Pancreas (tissue), 10 donors: ENCODE data around the gene SLC25A40. TPM values are rescaled to one million over a fixed set of nuclear protein-coding genes. Genes with fewer than 3 reads are reported as not detected.
"Not testable (repeated sequence)": the region's sequence is repeated elsewhere in the genome, so short reads cannot be mapped to it uniquely, and the experiment has no call there.

Source experiments
- ATAC-seq, 4 donors: fragments of 200-7000 bp; cut with Tn5 transposase; one replicate each; pipeline versions ENCODE4 v1.8.0 to v1.9.1; 2020; ENCODE audit warnings: mild to moderate bottlenecking in 4 of 4, moderate library complexity in 4 of 4
- DNase-seq, 6 donors: peaks; one replicate each; pipeline ENCODE4 v3.0.0-alpha.2; 2020
- FAIRE-seq: peaks from 2 replicates; lab custom pipeline; 2012; peaks lifted over from hg19 to GRCh38; lab: Jason Lieb, UNC
- H3K27ac ChIP-seq, 4 donors: fragments of 200-600 bp; sonication (generic); 1 replicate in 3 of 4; 2 replicates in 1 of 4; pipeline versions ENCODE4 v1.5.0 to v1.8.0; 2020
- H3K27me3 ChIP-seq, 4 donors: fragments of 200-600 bp; one replicate each; pipeline ENCODE4 v1.8.0; 2021
- H3K36me3 ChIP-seq, 3 donors: fragments of 200-600 bp; sonication (generic) in 1 of 3; one replicate each; pipeline versions ENCODE4 v1.5.0 to v1.8.0; 2020 to 2021
- H3K4me1 ChIP-seq, 3 donors: fragments of 200-600 bp; one replicate each; pipeline ENCODE4 v1.8.0; 2021
- H3K4me3 ChIP-seq, 4 donors: fragments of 200-600 bp; sonication (generic) in 2 of 4; one replicate each; pipeline versions ENCODE4 v1.5.0 to v1.8.0; 2020 to 2021
- H3K9me3 ChIP-seq, 4 donors: fragments of 200-600 bp; one replicate each; pipeline ENCODE4 v1.8.0; 2021
- WGBS, 2 donors: extraction: QIAGEN DNeasy Blood & Tissue Kit; methylation state at CpG; one replicate each; pipeline ENCODE4 v1.1.7; 2013; 5-methylcytosine and 5-hydroxymethylcytosine counted together
- intact Hi-C, 3 donors: fragments of 100-400 bp; cut with DNase I; formaldehyde crosslinking; loops; one replicate each; pipeline versions ENCODE4 v1.11.1 to v1.14.2; 2022
- polyA plus RNA-seq, 2 donors: library from polyadenylated mRNA; stranded (reverse); fragments of 200-250 nt; gene quantifications; one replicate each; pipeline ENCODE4 v1.2.3, GENCODE V29; 2013
- total RNA-seq, 6 donors: library from RNA; stranded (reverse); fragmentation: NEBNext Ultra II Directional in 4 of 6; extraction: Animal tissue kit (Norgen Biotek cat#: 25700) in 4 of 6; gene quantifications; one replicate each; pipeline versions ENCODE4 v1.2.1 to v1.2.4, GENCODE V29; 2021 to 2023
- TF ChIP-seq, protein P1 (sequence below), 4 donors: fragments of 200-600 bp; sonication (generic) in 3 of 4; IDR thresholded peaks; one replicate each; pipeline versions ENCODE4 v1.5.0 to v1.8.0; 2021; ENCODE audit warnings: antibody characterized with exemption in 4 of 4
- donor health status: healthy with polysubstance abuse.
- donor health status: DM: no; HTN: no; CAD: no; lungs with moderate emphysema.
- donor health status: DM: no; HTN: no; CAD: no.
- donor health status: control.
- donor health status: control.
- donor health status: Bipolar disorder and iron deficiency.
- donor health status: DM: yes; HTN: yes; CAD: no.
- donor health status: DM: no; HTN: no; CAD: no.
- donor health status: DM: no; HTN: no; CAD: no.
- donor health status: DM: yes; HTN: yes; CAD: no.

Gene SLC25A40
- total and polyA plus RNA-seq, 8 donors: 2.7 to 13.1 (median 7.6) TPM

GRCh38 chr7:87912121-87912520 lies 36.0 kb upstream of the SLC25A40 start:
- FAIRE-seq (no peak), DNase-seq (no peak), ATAC-seq (no peak)
- no peak overlapping the region for H3K4me3 ChIP-seq
- H3K27ac ChIP-seq: no peak overlapping the region
- no peaks in the 10 kb centered on the region for H3K9me3 ChIP-seq
- intact Hi-C loops: no loop called here
- WGBS, 2 donors: 80 to 86% methylated on average over 4 of the region's 4 CpGs
- no peaks in the 10 kb centered on the region for H3K27me3 ChIP-seq
- TF ChIP-seq, protein P1, sequence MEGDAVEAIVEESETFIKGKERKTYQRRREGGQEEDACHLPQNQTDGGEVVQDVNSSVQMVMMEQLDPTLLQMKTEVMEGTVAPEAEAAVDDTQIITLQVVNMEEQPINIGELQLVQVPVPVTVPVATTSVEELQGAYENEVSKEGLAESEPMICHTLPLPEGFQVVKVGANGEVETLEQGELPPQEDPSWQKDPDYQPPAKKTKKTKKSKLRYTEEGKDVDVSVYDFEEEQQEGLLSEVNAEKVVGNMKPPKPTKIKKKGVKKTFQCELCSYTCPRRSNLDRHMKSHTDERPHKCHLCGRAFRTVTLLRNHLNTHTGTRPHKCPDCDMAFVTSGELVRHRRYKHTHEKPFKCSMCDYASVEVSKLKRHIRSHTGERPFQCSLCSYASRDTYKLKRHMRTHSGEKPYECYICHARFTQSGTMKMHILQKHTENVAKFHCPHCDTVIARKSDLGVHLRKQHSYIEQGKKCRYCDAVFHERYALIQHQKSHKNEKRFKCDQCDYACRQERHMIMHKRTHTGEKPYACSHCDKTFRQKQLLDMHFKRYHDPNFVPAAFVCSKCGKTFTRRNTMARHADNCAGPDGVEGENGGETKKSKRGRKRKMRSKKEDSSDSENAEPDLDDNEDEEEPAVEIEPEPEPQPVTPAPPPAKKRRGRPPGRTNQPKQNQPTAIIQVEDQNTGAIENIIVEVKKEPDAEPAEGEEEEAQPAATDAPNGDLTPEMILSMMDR (IDR thresholded peaks at IDR 0.05): no peak
- H3K36me3 ChIP-seq: no peaks in the 10 kb centered on the region
- H3K4me1 ChIP-seq: no peaks in the 10 kb centered on the region

GRCh38 chr7:87908814-87909213 lies 32.7 kb upstream of the SLC25A40 start:
- WGBS, 2 donors: 98 to 99% methylated on average over 4 of the region's 4 CpGs
- H3K4me1 ChIP-seq: peaks cover 0 to 11% (median 0%) of the 10 kb centered on the region in 3 donors
- H3K27me3 ChIP-seq, ATAC-seq, H3K4me3 ChIP-seq, DNase-seq, H3K27ac ChIP-seq, FAIRE-seq, intact Hi-C loops, H3K36me3 ChIP-seq, H3K9me3 ChIP-seq: not testable (repeated sequence)

DNA sequence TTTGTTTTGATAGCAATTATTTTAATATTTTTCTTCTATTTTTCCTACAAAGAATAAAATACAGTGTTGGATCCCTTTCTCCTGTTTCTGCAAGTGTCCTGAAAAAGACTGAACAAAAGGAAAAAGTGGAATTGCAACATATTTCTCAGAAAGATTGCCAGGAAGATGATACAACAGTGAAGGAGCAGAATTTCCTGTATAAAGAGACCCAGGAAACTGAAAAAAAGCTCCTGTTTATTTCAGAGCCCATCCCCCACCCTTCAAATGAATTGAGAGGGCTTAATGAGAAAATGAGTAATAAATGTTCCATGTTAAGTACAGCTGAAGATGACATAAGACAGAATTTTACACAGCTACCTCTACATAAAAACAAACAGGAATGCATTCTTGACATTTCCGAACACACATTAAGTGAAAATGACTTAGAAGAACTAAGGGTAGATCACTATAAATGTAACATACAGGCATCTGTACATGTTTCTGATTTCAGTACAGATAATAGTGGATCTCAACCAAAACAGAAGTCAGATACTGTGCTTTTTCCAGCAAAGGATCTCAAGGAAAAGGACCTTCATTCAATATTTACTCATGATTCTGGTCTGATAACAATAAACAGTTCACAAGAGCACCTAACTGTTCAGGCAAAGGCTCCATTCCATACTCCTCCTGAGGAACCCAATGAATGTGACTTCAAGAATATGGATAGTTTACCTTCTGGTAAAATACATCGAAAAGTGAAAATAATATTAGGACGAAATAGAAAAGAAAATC lies 31.2 kb upstream of the SLC25A40 start:
- FAIRE-seq: peak; percentile 17
- 91 to 95% methylated on average over 3 of the region's 3 CpGs for WGBS, 2 donors
- H3K36me3 ChIP-seq, H3K27ac ChIP-seq, ATAC-seq, DNase-seq, H3K27me3 ChIP-seq, H3K4me3 ChIP-seq, intact Hi-C loops, H3K9me3 ChIP-seq: not testable (repeated sequence)
- H3K4me1 ChIP-seq: peaks cover 0 to 11% (median 0%) of the 10 kb centered on the region in 3 donors

GRCh38 chr7:87899255-87899654 lies 23.1 kb upstream of the SLC25A40 start:
- no peaks in the 10 kb centered on the region for H3K36me3 ChIP-seq
- H3K27me3 ChIP-seq: no peaks in the 10 kb centered on the region
- ATAC-seq: no peak
- WGBS, 2 donors: 99% methylated on average over 2 of the region's 2 CpGs
- H3K4me3 ChIP-seq: no peak overlapping the region
- no peak overlapping the region for H3K27ac ChIP-seq
- TF ChIP-seq, protein P1 (IDR thresholded peaks at IDR 0.05): no peak
- FAIRE-seq: no peak
- DNase-seq: no peak
- intact Hi-C loops: no loop called here
- no peaks in the 10 kb centered on the region for H3K9me3 ChIP-seq
- H3K4me1 ChIP-seq: no peaks in the 10 kb centered on the region

DNA sequence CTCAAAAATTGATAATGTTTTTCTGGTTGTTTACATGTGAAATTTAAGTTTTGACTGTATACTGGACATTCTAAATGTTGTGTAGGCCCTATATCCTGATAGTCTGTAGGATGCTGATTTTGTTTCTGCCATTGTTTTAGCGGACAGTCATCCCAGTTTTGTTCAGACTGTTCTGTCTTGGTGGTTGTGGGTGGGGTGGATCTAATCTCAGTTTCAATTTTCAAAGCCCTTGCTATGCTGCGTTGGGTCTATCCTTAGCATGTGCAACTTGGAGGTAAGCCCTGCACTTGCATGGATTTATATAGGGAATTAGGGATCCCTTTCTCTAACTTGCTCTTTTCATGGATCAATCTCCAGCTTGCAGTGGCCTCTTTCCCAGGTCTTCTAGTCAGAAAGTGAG lies 19.2 kb upstream of the SLC25A40 start:
- H3K27ac ChIP-seq: no peak overlapping the region
- H3K9me3 ChIP-seq: no peaks in the 10 kb centered on the region
- H3K27me3 ChIP-seq: no peaks in the 10 kb centered on the region
- DNase-seq (no peak), ATAC-seq (no peak), FAIRE-seq (no peak)
- H3K4me3 ChIP-seq: no peak overlapping the region
- no peaks in the 10 kb centered on the region for H3K4me1 ChIP-seq
- 96% methylated on average over 2 of the region's 2 CpGs for WGBS, 2 donors
- no peaks in the 10 kb centered on the region for H3K36me3 ChIP-seq
- intact Hi-C loops: no loop called here
- TF ChIP-seq, protein P1 (IDR thresholded peaks at IDR 0.05): no peak

DNA sequence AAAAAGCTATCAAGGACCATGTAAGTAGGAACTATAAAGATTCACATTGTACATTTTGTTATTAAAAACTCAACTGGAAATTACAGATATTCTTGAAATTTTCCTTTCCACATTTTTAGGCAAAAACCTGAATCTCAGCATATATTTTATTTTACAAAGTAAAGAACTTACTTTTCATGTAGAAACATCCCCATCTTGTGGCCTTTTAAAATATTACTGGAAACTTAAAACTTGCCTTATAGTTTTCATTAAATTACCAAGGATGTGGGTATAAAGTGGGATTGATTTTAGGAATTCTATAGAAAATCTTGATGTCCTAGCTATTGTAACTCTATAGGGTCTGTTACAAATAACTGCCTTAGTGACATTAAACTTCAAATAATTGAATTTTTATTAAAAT lies 10.7 kb upstream of the SLC25A40 start:
- no peaks in the 10 kb centered on the region for H3K27me3 ChIP-seq
- no peak overlapping the region for H3K4me3 ChIP-seq
- ATAC-seq (peak in 2 of 4 donors; percentile 46 to 63), DNase-seq (no peak), FAIRE-seq (peak; percentile 95)
- no peaks in the 10 kb centered on the region for H3K36me3 ChIP-seq
- H3K4me1 ChIP-seq: no peaks in the 10 kb centered on the region
- TF ChIP-seq, protein P1 (IDR thresholded peaks at IDR 0.05): peak in 3 of 4 donors; percentile 12 to 24 (median 19)
- H3K27ac ChIP-seq: no peak overlapping the region
- intact Hi-C loops: loop anchor here in 1 of 3 donors (10.0 kb wide), 2 partner anchors 82 to 382 kb away; no protein-coding TSS in a partner anchor
- no peaks in the 10 kb centered on the region for H3K9me3 ChIP-seq
